Mammary epithelial cell (primary cell): Measurements from ENCODE around the gene AQP2.

Experiments
- CTCF ChIP-seq, 2 donors: IDR thresholded peaks in 1 of 2; conservative IDR thresholded peaks in 1 of 2; 2 replicates each; pipeline ENCODE4 v1.5.1; 2011 to 2012; ENCODE audit warnings: inconsistent platforms in 2 of 2, low read length in 2 of 2, mild to moderate bottlenecking in 2 of 2, control low read depth in 1 of 2, low read depth in 1 of 2; ENCODE audit not compliant: insufficient read depth in 1 of 2; ENCODE audit errors: extremely low read depth in 1 of 2
- EZH2 ChIP-seq: IDR thresholded peaks from 2 replicates; pipeline ENCODE4 v1.6.1; 2012; ENCODE audit warnings: low read length, inconsistent platforms, borderline replicate concordance

- no peak for TF ChIP-seq CTCF (conservative IDR thresholded peaks at IDR 0.05 in 1 of 2, IDR thresholded peaks at IDR 0.05 in 1 of 2; ENCODE audit: extremely low read depth in 1 of 2, insufficient read depth in 1 of 2, low read depth in 1 of 2, low read length in 2 of 2)
- no peak for TF ChIP-seq EZH2
These were observed 1.1 kb downstream of the AQP2 start for GRCh38 chr12:49951411-49952240.
